Smooth muscle cell (in vitro differentiated cells): ENCODE results near the gene CDC25B. TPM values are rescaled to one million over a fixed set of nuclear protein-coding genes. Genes with fewer than 3 reads are reported as not detected.
A peak's percentile ranks its signal among the peaks of the same experiment; 100 is the strongest.

Source experiments
- DNase-seq: peaks from one replicate; lab custom pipeline; 2025; ENCODE audit not compliant: unreplicated experiment; lab: John Stamatoyannopoulos, UW
- H2AFZ ChIP-seq: fragments of 200-600 bp; sonication (generic); 2 replicates; pipeline ENCODE4 v1.6.0; 2016; ENCODE audit warnings: antibody characterized with exemption, low read depth, mild to moderate bottlenecking
- H3F3A ChIP-seq: fragments of 200-600 bp; sonication (generic); 2 replicates; pipeline ENCODE4 v1.6.0; 2017; ENCODE audit warnings: antibody characterized with exemption, low read depth
- H3K27ac ChIP-seq: fragments of 200-600 bp; sonication (generic); 2 replicates; pipeline ENCODE4 v1.5.1; 2016; ENCODE audit warnings: low read depth, mild to moderate bottlenecking
- H3K27me3 ChIP-seq: fragments of 200-600 bp; sonication (generic); 2 replicates; pipeline ENCODE4 v1.6.1; 2016; ENCODE audit warnings: low read depth, mild to moderate bottlenecking
- H3K36me3 ChIP-seq: fragments of 200-600 bp; sonication (generic); 2 replicates; pipeline ENCODE4 v1.5.1; 2016; ENCODE audit warnings: low read depth
- H3K4me1 ChIP-seq: fragments of 200-600 bp; sonication (generic); 2 replicates; pipeline ENCODE4 v1.5.1; 2016; ENCODE audit warnings: low read depth
- H3K4me2 ChIP-seq: fragments of 200-600 bp; sonication (generic); 2 replicates; pipeline ENCODE4 v1.6.0; 2016; ENCODE audit warnings: mild to moderate bottlenecking
- H3K4me3 ChIP-seq: fragments of 200-600 bp; sonication (generic); 2 replicates; pipeline ENCODE4 v1.5.1; 2016; ENCODE audit warnings: mild to moderate bottlenecking
- H3K79me2 ChIP-seq: fragments of 200-600 bp; sonication (generic); 2 replicates; pipeline ENCODE4 v1.6.0; 2016; ENCODE audit warnings: low read depth, mild to moderate bottlenecking
- H3K9ac ChIP-seq: fragments of 200-600 bp; sonication (generic); 2 replicates; pipeline ENCODE4 v1.6.0; 2016; ENCODE audit warnings: low read depth
- H3K9me3 ChIP-seq: fragments of 200-600 bp; sonication (generic); replicated peaks from 2 replicates; pipeline ENCODE4 v1.5.1; 2016; ENCODE audit warnings: low read depth
- H4K20me1 ChIP-seq: fragments of 200-600 bp; sonication (generic); 2 replicates; pipeline ENCODE4 v1.6.0; 2016; ENCODE audit warnings: low read depth
- CTCF ChIP-seq: fragments of 200-600 bp; sonication (generic); IDR thresholded peaks from 2 replicates; pipeline ENCODE4 v1.5.1; 2017; ENCODE audit warnings: borderline replicate concordance, mild to moderate bottlenecking, antibody characterized with exemption; ENCODE audit not compliant: insufficient read depth, poor library complexity, severe bottlenecking
- WGBS: methylation state at CpG from one replicate; pipeline ENCODE4 v1.1.7; 2016; ENCODE audit warnings: low lambda C conversion rate; 5-methylcytosine and 5-hydroxymethylcytosine counted together
- polyA plus RNA-seq: library from polyadenylated mRNA; unstranded; fragments of >200 nt; fragmentation: Nextera tagmentation; extraction: Ambion mirVana; gene quantifications from 2 replicates; pipeline ENCODE4 v1.2.1, GENCODE V29; 2016
- total RNA-seq: library from RNA; depleted of rRNA; stranded (reverse); fragments of >200 nt; gene quantifications from 2 replicates; pipeline ENCODE4 v1.2.3, GENCODE V29; 2014

CDC25B gene
- total and polyA plus RNA-seq, 2 experiments from 2014 or later: 14.7 to 14.8 TPM

DNA sequence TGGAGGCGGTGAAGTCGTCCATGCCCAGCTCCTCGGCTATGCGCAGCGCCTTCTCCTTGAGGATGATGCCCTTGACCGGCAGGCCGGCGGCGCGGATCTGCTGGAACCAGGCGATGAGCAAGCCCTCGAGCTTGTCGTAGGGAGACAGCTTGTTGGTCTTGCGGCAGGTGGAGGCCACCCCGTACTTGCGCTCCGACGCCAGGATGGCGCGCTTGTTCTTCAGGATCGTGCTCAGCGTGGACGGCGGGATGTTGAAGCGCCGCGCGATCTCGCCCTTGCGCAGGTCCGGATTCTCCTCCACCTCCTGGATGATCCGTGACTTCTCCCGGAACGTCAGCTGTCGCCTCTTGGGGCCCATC, 10.0 kb upstream of the CDC25B start:
- 4% methylated on average over 24 of the region's 35 CpGs for WGBS
- H3K4me2 ChIP-seq: peak overlapping the region; percentile 94
- H3K4me1 ChIP-seq: peaks cover 6% of the 10 kb centered on the region
- no peak overlapping the region for H3K27ac ChIP-seq
- no peak overlapping the region for H3K9ac ChIP-seq
- no peak for TF ChIP-seq CTCF
- peaks cover 16% of the 10 kb centered on the region for H3F3A ChIP-seq
- H3K4me3 ChIP-seq: peak overlapping the region; percentile 62
- DNase-seq: no peak
- H3K9me3 ChIP-seq: no peaks in the 10 kb centered on the region
- peaks cover 24% of the 10 kb centered on the region for H3K79me2 ChIP-seq
- H2AFZ ChIP-seq: no peak overlapping the region
- H3K27me3 ChIP-seq: no peaks in the 10 kb centered on the region
- H3K36me3 ChIP-seq: no peaks in the 10 kb centered on the region
- peaks cover 35% of the 10 kb centered on the region for H4K20me1 ChIP-seq

DNA sequence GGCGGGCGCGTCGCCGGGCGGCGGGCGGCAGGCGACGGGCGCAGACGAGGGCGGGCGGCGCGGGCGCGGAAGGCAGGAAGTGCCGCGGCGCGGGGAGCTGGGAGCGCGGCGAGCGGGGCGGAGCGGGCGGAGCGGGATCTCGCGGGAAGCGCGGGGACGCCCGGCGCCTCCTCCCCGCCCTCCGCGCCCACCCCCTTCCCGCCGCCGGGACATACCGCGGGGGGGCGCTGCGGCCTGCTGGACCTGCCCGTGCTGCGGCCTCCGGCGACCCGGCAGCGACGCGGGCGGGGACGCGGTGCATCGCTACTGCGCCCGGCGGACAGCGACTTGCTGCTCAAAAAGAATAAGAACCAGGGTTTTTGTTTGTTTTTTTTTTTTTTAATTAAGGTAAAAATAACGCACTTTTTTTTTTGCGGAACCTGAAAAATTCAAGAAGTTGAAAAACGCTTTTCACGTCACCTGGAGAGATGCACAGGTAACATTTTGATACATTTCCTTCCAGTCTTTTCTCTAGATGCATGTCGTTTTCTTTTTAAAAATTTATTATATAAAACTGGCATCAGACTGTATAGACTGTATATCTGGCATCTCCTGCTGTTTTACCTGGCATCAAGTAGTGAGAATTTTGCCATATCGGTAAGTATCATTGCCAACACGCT, 9.3 kb upstream of the CDC25B start, which contains the start of gene CENPB:
Gene CENPB, minus strand, starts transcription at position 76 of the 659 bp plus-strand sequence. CDS start 257 bp downstream, outside the sequence.
- H3K4me1 ChIP-seq: peaks cover 5% of the 10 kb centered on the region
- peak; percentile 71 for DNase-seq
- peak; percentile 85 for TF ChIP-seq CTCF
- H3F3A ChIP-seq: peaks cover 12% of the 10 kb centered on the region
- WGBS: 12% methylated on average over 22 of the region's 70 CpGs
- H3K4me2 ChIP-seq: peak within 1 kb of the TSS; percentile 94
- H3K9ac ChIP-seq: peak within 1 kb of the TSS; percentile 7
- peak within 1 kb of the TSS; percentile 62 for H3K4me3 ChIP-seq
- no peak within 1 kb of the TSS for H3K27ac ChIP-seq
- H2AFZ ChIP-seq: no peak within 1 kb of the TSS
- peaks cover 24% of the 10 kb centered on the region for H3K79me2 ChIP-seq
- no peaks in the 10 kb centered on the region for H3K36me3 ChIP-seq
- no peaks in the 10 kb centered on the region for H3K27me3 ChIP-seq
- H4K20me1 ChIP-seq: peaks cover 35% of the 10 kb centered on the region
- no peaks in the 10 kb centered on the region for H3K9me3 ChIP-seq

GRCh38 chr20:3787324-3788014, 8.6 kb upstream of the CDC25B start:
- no peaks in the 10 kb centered on the region for H3K27me3 ChIP-seq
- DNase-seq: no peak
- no peak overlapping the region for H2AFZ ChIP-seq
- H3K36me3 ChIP-seq: no peaks in the 10 kb centered on the region
- peaks cover 24% of the 10 kb centered on the region for H3K79me2 ChIP-seq
- H3K4me3 ChIP-seq: peak overlapping the region; percentile 62
- WGBS: 78% methylated on average over 5 of the region's 5 CpGs
- no peak for TF ChIP-seq CTCF
- H3K4me1 ChIP-seq: peaks cover 5% of the 10 kb centered on the region
- H3K4me2 ChIP-seq: peak overlapping the region; percentile 87
- H3K27ac ChIP-seq: no peak overlapping the region
- H3K9ac ChIP-seq: peak overlapping the region; percentile 7
- H3F3A ChIP-seq: peaks cover 6% of the 10 kb centered on the region
- peaks cover 33% of the 10 kb centered on the region for H4K20me1 ChIP-seq
- no peaks in the 10 kb centered on the region for H3K9me3 ChIP-seq
